Measurements from ENCODE around the gene SREBF1.

DNA sequence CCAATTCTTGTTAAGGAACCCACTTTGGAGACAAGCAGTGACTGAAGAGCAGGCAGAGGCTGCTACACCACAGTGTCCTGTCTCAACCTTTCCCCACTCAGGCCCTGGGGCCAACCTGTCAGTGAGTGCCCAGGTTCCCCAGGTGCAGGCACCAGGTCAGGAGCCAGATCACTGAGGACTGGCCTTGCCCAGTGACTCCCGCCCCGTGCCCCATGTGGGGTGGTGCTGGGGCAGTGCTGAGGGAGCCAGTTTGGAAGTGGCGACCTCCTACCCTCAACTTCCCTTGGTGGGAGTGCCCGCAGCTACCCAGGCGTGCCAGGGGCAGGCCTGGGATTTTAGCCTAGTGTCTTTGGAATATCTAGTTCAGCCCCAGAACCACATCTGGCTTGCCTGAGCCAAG lies 29.3 kb downstream of the SREBF1 start:
- TF ChIP-seq, protein P1, sequence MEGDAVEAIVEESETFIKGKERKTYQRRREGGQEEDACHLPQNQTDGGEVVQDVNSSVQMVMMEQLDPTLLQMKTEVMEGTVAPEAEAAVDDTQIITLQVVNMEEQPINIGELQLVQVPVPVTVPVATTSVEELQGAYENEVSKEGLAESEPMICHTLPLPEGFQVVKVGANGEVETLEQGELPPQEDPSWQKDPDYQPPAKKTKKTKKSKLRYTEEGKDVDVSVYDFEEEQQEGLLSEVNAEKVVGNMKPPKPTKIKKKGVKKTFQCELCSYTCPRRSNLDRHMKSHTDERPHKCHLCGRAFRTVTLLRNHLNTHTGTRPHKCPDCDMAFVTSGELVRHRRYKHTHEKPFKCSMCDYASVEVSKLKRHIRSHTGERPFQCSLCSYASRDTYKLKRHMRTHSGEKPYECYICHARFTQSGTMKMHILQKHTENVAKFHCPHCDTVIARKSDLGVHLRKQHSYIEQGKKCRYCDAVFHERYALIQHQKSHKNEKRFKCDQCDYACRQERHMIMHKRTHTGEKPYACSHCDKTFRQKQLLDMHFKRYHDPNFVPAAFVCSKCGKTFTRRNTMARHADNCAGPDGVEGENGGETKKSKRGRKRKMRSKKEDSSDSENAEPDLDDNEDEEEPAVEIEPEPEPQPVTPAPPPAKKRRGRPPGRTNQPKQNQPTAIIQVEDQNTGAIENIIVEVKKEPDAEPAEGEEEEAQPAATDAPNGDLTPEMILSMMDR (conservative IDR thresholded peaks at IDR 0.05; ENCODE audit: low read length), result no peak
- TF ChIP-seq EZH2phosphoT487 (IDR thresholded peaks at IDR 0.05; ENCODE audit: borderline replicate concordance), result no peak
